ENCODE measurements around the gene BCAS4. TPM values are rescaled to one million over a fixed set of nuclear protein-coding genes. Genes with fewer than 3 reads are reported as not detected.

BCAS4 gene
- total RNA-seq, 1 donor from 2014 or later, result 16.7 TPM

- no peak for FAIRE-seq
- no peak overlapping the region for H3K9ac ChIP-seq (ENCODE audit: low read length)
- H3K27me3 ChIP-seq (ENCODE audit: insufficient read depth, low read length), result no peaks in the 10 kb centered on the region
- no peak overlapping the region for H3K27ac Mint-ChIP-seq (ENCODE audit: unreplicated experiment)
- no peak overlapping the region for H3K4me3 Mint-ChIP-seq (ENCODE audit: unreplicated experiment)
- no peaks in the 10 kb centered on the region for H3K4me1 Mint-ChIP-seq (ENCODE audit: low read depth, unreplicated experiment)
- no peak overlapping the region for H3K4me2 ChIP-seq (ENCODE audit: low read length)
- H3K36me3 Mint-ChIP-seq (ENCODE audit: low read depth, unreplicated experiment), result peaks cover 2% of the 10 kb centered on the region
- no peak for TF ChIP-seq EZH2 (IDR thresholded peaks at IDR 0.05; ENCODE audit: insufficient read depth, low read length)
- no peak for TF ChIP-seq CTCF (IDR thresholded peaks at IDR 0.05; ENCODE audit: insufficient read depth, low read depth, low read length)
- H3K79me2 ChIP-seq (ENCODE audit: insufficient read depth, low read length), result no peaks in the 10 kb centered on the region
- no peaks in the 10 kb centered on the region for H3K36me3 ChIP-seq (ENCODE audit: insufficient read depth, low read length)
- H3K9me3 ChIP-seq (ENCODE audit: insufficient read depth, low read depth, low read length), result no peaks in the 10 kb centered on the region
- H3K4me3 ChIP-seq (ENCODE audit: insufficient read depth, low read depth, low read length), result no peak overlapping the region
- H3K27me3 Mint-ChIP-seq (ENCODE audit: low read depth, unreplicated experiment), result no peaks in the 10 kb centered on the region
- H3K4me1 ChIP-seq (ENCODE audit: insufficient read depth, low read length), result no peaks in the 10 kb centered on the region
- no peaks in the 10 kb centered on the region for H4K20me1 ChIP-seq (ENCODE audit: insufficient read depth, low read length)
- DNase-seq (ENCODE audit: low read depth), result no peak
- H2AFZ ChIP-seq (ENCODE audit: low read depth, low read length), result no peak overlapping the region
- H3K9me3 Mint-ChIP-seq (ENCODE audit: unreplicated experiment), result no peaks in the 10 kb centered on the region
- no peak overlapping the region for H3K27ac ChIP-seq (ENCODE audit: low read depth, low read length)
These were observed 11.0 kb upstream of the BCAS4 start for GRCh38 chr20:50783903-50784302.

- Mint-ChIP-seq H3K36me3 (ENCODE audit: low read depth, unreplicated experiment) (peaks cover 2% of the 10 kb centered on the region), H3K27me3 (ENCODE audit: low read depth, unreplicated experiment) (no peaks in the 10 kb centered on the region), H3K9me3 (ENCODE audit: unreplicated experiment) (no peaks in the 10 kb centered on the region), H3K4me3 (ENCODE audit: unreplicated experiment) (no peak overlapping the region), H3K4me1 (ENCODE audit: low read depth, unreplicated experiment) (no peaks in the 10 kb centered on the region), H3K27ac (ENCODE audit: unreplicated experiment) (no peak overlapping the region)
- Histone ChIP-seq H3K9ac (ENCODE audit: low read length) (no peak overlapping the region), H2AFZ (ENCODE audit: low read depth, low read length) (no peak overlapping the region), H3K4me1 (ENCODE audit: insufficient read depth, low read length) (no peaks in the 10 kb centered on the region), H3K27me3 (ENCODE audit: insufficient read depth, low read length) (no peaks in the 10 kb centered on the region), H3K27ac (ENCODE audit: low read depth, low read length) (no peak overlapping the region), H3K9me3 (ENCODE audit: insufficient read depth, low read depth, low read length) (no peaks in the 10 kb centered on the region), H3K4me2 (ENCODE audit: low read length) (no peak overlapping the region), H3K79me2 (ENCODE audit: insufficient read depth, low read length) (no peaks in the 10 kb centered on the region), H3K36me3 (ENCODE audit: insufficient read depth, low read length) (no peaks in the 10 kb centered on the region), H4K20me1 (ENCODE audit: insufficient read depth, low read length) (no peaks in the 10 kb centered on the region), H3K4me3 (ENCODE audit: insufficient read depth, low read depth, low read length) (no peak overlapping the region)
- no peak for TF ChIP-seq CTCF (IDR thresholded peaks at IDR 0.05; ENCODE audit: insufficient read depth, low read depth, low read length)
- no peak for TF ChIP-seq EZH2 (IDR thresholded peaks at IDR 0.05; ENCODE audit: insufficient read depth, low read length)
- DNase-seq (ENCODE audit: low read depth) (no peak), FAIRE-seq (no peak)
These were observed 10.4 kb upstream of the BCAS4 start for GRCh38 chr20:50784464-50784863.

GRCh38 chr20:50786703-50787102, 8.2 kb upstream of the BCAS4 start:
- H3K9me3 Mint-ChIP-seq (ENCODE audit: unreplicated experiment), result no peaks in the 10 kb centered on the region
- FAIRE-seq (no peak), DNase-seq (ENCODE audit: low read depth) (no peak)
- peaks cover 9% of the 10 kb centered on the region for H3K4me1 ChIP-seq (ENCODE audit: insufficient read depth, low read length)
- no peaks in the 10 kb centered on the region for H3K27me3 Mint-ChIP-seq (ENCODE audit: low read depth, unreplicated experiment)
- H4K20me1 ChIP-seq (ENCODE audit: insufficient read depth, low read length), result no peaks in the 10 kb centered on the region
- H3K4me1 Mint-ChIP-seq (ENCODE audit: low read depth, unreplicated experiment), result no peaks in the 10 kb centered on the region
- H3K9ac ChIP-seq (ENCODE audit: low read length), result no peak overlapping the region
- no peaks in the 10 kb centered on the region for H3K36me3 ChIP-seq (ENCODE audit: insufficient read depth, low read length)
- no peak overlapping the region for H3K4me3 Mint-ChIP-seq (ENCODE audit: unreplicated experiment)
- no peak overlapping the region for H3K4me3 ChIP-seq (ENCODE audit: insufficient read depth, low read depth, low read length)
- H3K27me3 ChIP-seq (ENCODE audit: insufficient read depth, low read length), result no peaks in the 10 kb centered on the region
- no peak overlapping the region for H3K27ac ChIP-seq (ENCODE audit: low read depth, low read length)
- H3K27ac Mint-ChIP-seq (ENCODE audit: unreplicated experiment), result no peak overlapping the region
- H3K9me3 ChIP-seq (ENCODE audit: insufficient read depth, low read depth, low read length), result no peaks in the 10 kb centered on the region
- H3K79me2 ChIP-seq (ENCODE audit: insufficient read depth, low read length), result no peaks in the 10 kb centered on the region
- H3K4me2 ChIP-seq (ENCODE audit: low read length), result no peak overlapping the region
- TF ChIP-seq EZH2 (IDR thresholded peaks at IDR 0.05; ENCODE audit: insufficient read depth, low read length), result no peak
- TF ChIP-seq CTCF (IDR thresholded peaks at IDR 0.05; ENCODE audit: insufficient read depth, low read depth, low read length), result no peak
- H3K36me3 Mint-ChIP-seq (ENCODE audit: low read depth, unreplicated experiment), result peaks cover 2% of the 10 kb centered on the region
- no peak overlapping the region for H2AFZ ChIP-seq (ENCODE audit: low read depth, low read length)
